HG02970 (cell line): Measurements from ENCODE around the gene MRPL38.

Source experiments
- ATAC-seq: cut with Tn5 transposase; IDR thresholded peaks from one replicate; pipeline ENCODE4 v1.9.1; 2021; ENCODE audit warnings: mild to moderate bottlenecking, moderate library complexity, moderate number of reproducible peaks; ENCODE audit not compliant: unreplicated experiment, low FRiP score

The MRPL38 gene

DNA sequence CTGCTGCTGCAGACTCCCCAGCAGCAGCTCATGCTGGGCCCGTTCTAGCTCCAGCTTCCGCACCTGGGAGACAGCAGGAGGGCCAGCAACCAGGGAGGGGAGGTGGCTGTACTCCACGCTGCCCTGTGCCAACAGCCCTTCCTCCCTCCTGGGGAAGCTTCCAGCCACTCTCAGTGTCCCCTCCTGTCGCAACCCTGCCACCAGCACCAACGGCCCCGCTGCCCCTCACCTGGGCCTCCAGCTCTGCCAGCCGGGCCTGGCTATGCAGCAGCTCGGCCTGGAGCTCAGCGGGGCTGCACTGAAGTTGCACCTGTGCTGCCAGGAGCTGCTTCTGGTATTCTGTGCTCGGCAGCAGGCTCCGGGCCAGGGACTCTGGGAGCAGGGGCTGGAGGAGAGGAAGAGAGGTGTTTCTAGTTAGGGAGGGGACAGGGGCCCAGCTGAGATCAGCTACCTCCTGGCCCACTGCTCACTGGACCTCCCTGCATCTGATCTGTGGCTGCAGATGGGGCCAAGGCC is 15.4 kb upstream of the MRPL38 start:
- no peak for ATAC-seq

DNA sequence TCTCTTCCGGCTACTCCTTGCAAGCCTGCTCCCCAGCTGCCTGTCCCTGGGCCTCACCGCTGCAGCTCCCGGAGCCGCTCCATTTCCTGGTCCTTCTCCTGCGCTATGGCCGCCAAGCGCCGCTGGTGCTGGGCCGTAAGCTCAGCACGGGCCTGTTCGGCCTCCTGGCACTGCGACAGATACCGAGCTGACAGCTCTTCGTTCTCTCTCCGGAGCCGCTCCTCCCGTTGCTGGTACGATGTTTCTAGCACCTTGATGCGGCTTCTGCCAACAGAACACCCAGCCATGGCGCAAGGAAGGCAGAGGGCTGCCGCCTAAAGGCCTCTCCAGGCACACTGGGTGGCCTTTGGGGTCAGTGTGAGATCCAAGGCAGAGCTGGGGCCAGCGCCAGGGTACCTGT is 14.9 kb upstream of the MRPL38 start:
- ATAC-seq: no peak

DNA sequence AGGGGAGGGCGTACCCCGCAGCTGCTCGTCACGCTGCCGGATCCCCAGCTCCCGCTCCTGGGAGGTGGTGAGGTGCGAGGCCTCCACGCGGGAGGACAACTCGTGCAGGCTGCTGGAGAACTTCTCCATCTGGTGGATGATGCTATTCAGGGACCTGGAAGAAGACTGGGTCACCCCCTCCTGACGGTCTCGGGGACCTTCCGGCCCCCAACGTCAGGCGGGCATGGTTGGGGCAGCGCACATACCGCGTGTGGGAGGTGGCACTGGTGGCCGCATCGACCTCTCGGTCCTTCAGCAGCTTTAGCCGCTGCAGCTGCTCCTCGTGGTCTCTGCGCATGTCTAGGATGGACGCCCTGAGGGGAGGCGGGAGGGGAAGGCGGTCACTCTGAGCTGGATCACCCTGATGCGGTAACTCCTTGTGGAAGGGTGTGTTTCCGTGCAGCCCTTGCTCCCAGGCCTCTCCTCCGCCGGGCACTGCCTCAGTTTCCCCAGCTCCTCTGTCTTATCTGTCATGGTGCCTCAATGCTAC is 13.3 kb upstream of the MRPL38 start:
- no peak for ATAC-seq

DNA sequence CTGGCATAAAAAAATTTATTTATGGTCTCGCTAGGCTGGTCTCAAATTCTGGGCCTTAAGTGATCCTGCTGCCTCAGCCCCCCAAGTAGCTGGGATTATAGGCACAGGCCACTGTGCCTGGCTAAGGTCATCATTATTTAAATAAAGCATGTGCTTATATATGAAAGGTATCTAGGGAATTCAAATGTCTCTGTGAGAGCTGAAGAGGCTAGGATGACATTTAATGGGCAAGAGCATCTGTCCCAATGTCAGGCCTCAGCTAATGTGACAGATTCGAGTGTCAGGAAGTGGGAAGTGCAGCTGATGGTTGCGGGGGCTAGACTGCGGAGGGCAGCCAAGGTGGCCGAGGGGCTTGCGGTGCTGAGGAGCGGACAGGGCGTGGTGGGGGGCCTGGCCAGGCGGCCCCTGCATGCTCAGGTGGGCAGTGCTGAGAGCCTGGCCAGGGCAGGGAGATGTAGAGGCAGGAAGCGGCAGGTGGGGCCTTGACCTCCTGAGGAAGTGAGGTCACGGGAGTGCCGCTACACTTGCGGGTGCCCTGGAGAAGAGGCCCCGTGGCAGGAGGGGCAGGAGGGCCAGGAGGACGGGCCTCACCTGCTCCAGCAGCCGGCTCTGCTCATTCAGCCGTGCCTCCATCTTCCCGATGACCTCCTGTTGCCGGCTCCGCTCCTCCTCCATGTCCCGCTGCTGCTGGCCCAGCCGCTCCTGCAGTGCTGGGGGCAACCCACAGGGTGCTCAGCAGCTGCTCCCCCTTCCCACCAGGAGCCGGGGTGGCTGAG is 12.6 kb upstream of the MRPL38 start:
- no peak for ATAC-seq

DNA sequence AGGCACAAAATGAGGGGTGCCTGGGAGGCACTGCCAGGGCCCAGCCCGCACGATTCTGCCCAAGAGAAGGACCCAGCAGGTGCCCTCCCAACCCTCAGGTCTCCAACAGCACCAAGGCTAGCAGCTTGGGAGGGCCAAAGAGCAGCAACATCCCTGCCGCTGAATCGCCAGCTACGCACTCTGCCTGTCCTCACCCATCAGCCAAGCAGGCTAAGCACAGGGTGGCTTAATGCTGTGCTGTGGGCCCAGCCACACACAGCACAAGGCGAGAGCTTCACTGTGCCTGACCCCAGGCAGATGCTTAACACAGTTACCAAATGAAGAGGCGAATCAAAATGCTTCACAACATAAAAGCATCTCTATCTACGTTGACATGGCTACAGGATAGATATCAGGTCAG is 10.6 kb upstream of the MRPL38 start:
- ATAC-seq: no peak

DNA sequence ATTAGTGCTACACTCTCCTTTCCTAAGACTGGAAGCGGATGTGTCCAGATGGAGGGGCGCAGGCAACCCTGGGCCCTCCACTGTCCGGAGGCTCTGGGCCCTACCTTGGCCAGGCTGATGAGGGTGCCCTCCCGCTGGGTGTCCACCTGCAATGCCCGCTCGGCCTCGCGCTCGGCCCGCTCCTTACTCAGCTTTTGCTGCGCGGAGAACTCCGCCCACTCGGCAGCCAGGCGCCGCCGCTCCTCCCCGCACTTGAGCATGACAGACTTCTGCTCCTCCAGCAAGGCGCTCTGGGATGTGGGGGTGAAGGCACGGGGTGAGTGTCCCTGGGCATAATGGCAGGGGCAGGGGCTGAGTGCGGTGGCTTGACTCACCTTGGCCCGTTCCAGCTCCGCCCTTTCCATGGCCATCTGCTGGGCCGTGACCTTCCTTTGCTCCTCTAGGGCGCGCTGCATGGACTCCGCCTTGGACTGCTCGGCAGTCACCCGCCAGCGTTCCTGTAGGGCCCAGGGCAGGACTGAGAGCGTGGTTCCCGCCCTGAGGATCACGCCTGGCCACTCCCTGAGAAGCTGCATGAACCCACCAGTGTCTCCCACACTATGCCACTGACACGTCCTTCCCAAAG is 10.1 kb upstream of the MRPL38 start:
- no peak for ATAC-seq

DNA sequence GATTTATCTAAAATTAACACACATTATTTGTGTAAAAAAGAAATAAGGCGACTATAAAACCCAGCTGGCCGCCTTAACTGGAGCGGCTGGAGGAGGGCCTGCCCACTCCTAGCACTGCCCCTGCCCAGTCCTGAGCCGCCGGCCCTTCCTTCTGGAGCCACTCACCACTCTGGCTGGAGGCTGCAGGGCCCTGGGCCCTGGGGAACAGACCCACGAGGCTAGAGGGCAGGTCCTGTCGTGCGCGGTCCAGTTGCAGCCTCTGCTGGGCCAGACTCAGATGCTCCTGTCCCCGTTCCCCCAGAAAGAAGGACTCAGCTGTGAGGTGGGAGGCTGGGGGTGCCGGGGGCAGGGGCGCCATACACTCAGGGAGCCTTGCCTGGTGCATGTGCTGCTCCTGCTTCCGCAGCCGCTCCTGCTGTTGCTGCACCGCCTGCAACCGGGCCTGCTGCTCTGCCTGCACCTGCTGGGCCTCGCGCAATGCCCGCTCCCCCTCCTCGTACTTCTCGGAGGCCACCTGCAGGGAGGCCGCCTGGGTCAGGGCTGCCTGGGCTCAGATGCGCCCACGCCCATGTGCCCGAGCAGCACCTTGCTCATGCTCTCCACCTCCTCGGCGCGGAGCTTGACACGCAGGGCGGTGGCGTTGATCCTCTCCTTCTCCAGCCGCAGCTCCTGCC is 9.0 kb upstream of the MRPL38 start:
- ATAC-seq: no peak

DNA sequence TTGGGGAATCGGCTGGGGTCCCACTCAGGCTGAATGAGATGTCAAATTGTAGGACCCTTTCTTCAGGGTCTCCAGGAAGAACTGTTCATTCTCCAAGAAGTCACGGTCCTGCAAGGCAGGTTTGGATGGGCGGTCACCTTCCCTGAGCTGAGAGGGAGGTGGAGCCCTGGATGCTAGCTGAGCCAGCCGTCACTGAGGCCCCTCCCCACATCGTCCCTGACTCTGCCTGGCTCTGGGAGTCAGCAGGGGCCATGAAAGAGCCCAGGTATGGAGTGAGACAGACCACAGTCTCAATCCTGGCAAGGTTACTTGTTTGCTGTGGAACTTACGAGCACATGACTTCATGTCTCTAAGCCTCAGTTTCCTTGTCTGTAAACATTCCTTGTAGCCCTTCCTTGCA is 6.0 kb upstream of the MRPL38 start:
- no peak for ATAC-seq

DNA sequence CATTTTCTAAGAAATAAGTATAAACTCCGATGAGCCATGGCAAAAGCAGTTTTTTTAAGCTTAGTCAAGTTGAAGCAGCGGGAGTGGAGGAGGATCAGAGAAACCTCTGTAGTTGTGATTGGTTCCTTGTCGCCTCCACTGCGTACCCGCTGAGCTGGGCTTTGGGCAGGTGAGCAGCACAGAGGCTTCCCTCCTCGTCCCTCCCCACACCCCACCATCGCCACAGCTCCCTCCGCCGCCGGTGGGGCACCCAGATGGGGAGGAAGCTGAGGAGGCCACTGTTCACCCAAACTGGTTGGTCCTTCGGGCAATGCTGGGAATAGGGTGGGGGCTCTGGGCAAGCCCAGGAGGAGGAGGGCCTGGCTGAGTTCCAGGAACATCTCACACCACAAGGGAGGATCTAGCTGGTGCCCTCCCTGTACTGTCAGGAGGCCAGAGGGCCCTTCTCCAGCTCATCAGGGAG is 5.2 kb upstream of the MRPL38 start:
- ATAC-seq: no peak

DNA sequence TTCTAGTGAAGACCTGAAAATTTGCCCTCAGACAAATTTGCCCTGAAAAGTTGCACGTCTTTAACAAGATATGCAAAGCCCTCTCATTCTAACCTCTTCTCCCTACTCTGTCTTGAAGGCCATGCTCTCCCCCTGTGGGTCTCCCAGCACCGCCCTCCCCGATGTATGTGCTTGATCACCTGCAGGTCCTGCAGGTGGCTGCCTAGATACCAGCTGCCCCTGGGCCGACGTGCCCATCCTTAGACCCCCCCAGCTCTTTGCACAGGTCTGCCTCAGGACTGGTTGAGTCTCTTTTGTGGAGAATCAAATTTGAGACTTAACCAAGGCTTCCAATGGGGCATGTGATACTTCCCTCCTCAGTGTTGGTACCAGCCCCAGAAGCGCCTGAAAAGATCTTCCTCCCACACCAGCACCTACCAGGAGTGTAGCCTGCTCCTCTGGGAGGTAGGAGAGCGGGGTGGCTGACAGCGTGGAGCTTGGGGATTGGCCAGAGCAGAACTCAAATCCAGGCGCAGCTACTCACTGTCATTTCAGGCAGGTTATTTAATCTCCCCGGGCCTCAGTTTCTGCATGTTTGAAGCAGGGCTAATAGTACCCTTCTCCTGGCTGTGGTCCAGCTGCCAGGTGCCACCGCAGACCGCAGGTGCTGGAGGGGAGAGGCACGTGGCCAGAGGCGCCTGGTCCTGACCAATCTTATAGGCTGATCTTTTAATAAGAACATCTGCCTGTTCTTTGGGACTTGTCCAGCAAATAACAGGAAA is 4.5 kb upstream of the MRPL38 start:
- no peak for ATAC-seq

DNA sequence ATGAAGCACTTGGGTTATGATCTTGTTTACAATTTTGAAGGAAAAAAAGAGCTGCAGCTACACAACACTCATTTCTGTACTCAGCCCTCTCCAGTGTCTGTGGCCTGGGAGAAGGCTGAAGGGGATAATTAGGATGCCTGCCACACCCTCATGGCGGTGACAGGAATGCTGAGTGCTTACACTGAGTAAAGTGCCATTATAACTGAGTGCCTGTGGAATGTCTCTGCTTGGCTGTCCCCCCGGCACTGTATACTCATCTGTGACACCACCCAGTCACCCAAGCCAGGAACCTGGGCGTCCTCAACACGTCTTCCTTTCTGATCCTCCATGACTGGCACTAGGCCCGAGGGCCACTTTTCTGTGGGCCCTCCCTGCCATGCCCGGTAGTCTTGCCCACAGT is 3.5 kb upstream of the MRPL38 start:
- no peak for ATAC-seq

DNA sequence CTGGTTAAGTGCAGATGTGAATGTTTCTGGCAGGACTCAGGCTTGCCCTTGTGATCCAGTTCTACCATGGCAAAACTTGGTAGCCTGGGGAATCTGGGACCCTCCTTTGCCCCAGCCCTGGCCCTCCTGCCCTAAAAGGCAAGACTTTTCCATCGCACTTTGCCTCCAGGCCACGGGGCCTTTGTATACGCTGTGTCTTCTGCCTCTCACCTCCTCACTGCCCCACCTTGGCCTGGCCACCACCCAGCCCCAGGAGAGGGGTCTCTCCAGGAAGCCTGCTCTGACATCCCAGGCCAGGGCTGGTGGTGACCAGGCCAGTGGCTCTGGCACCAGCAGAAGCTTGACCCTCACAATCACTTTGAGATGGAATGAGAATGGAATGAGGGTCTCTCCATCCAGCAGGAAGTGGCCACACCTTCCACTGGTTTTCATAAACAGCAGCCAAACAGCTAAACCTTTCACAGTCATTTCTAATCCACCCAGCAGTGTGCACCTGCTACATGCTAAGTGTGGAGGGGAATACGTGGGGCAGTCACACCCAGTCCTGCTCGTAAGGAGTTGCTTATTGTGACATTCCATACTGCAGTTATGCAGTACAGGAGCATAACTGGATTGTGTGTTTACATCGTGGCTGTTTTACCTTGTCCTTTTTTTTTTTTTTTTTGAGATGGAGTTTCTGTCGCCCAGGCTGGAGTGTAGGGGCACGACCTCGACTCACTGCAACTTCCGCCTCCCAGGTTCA is 1.6 kb upstream of the MRPL38 start:
- no peak for ATAC-seq

DNA sequence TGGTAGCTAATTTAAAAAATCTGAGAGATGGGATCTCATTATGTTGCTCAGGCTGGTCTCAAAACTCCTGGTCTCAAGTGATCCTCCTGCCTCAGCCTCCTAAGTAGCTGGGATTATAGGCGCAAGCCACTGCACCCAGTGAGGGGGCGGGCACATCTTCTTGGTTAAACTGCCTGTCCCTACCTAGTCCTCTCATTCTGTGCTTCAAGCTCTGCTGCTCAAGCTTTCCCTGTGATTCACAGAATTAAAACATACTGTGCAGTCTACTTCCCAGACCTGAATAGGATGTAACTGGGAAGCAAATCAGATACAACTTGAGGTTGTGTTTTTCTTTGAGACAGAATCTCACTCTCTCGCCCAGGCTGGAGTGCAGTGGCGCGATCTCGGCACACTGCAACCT is 2.3 kb downstream of the MRPL38 start:
- no peak for ATAC-seq

DNA sequence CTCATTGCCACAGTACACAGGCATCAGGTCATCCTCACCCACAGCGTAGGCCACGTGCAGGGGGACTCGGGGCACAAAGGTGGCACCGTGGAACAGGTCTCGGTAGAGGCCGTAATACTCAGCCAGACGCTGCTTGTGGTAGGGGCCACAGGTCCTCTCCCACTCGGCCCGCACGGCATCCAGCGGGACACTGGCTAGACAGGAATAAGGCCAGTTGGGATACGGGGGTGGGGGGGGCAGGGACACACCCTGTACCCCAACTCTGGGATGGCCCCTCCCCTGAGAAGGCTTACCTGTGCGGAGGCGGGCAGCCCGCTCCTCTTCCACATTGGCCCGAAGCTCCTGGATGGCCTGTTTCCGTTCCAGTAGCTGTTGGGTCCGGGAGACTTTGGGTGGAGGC is 3.0 kb downstream of the MRPL38 start:
- no peak for ATAC-seq

DNA sequence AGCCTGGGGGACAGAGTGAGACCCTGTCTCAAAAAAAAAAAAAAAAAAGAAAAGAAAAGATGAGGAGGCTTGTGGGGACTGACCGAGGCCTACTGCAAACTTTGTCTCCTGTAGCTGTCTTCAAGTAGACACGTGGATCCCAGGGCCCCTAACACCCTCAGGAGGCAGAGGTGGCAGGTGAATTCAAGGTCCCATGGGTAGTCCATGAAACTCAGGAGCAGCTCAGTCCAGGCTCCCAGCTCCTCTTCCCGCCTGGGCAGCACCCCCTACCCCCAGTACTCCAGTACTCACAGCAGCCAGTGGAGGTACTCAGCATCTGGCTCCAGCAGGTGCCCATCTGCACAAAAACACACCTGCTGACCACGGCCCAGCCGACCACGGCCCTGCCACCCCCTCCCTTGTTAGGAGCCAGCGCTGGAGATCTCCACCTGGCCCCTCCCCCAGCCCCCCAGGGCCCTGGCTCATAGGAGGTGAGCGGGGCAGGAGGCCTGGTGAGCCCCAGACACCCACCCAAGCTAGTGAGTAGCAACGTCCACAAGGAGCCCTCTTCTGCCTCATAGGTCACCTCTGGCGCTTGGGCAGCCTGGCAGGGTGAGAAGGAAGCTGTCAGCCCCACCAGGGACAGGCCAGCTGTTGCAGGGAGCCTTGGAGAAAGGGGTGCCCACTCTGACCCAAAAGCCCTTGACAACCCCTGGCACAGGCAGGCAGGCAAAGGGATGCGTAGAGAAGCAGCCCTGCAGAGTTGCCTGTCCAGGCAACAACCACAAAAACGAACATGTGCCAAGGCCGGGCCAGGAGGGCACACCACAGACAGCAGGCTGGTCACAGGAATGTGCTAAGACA is 3.8 kb downstream of the MRPL38 start:
- no peak for ATAC-seq

DNA sequence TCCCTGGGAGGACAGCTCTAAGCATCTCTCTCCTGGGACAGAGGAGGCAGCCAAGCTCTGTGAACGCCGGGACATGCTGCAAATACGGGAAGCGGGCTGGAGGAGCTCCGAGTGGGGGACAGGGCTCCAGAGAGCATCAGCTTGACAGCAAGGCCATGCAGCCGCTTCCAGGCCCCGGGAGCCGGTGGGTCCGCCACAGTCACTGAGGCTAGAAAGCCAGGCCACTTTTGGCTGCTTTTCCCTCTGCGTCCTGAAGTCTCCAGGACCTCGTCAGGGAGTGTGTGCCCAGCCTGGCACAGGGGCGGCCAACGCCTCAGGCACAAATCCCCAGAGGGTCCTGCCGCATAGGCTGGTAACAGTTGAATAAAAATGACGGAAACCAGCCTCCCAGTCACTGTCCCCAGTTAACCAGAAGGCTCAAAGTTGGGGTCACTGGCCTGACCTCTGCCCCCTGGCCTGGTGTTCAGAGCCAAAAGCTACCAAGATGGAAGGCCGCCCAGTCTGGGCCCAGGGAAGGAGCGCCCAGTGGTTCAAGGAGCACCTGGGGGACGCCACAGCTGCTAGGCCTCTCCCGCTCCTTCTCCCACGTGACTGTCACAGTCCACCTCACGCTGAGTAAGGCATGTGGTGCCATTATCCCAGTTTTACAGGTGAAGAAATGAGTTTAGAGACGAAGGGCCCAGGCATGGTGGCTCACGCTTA is 4.8 kb downstream of the MRPL38 start:
- no peak for ATAC-seq

DNA sequence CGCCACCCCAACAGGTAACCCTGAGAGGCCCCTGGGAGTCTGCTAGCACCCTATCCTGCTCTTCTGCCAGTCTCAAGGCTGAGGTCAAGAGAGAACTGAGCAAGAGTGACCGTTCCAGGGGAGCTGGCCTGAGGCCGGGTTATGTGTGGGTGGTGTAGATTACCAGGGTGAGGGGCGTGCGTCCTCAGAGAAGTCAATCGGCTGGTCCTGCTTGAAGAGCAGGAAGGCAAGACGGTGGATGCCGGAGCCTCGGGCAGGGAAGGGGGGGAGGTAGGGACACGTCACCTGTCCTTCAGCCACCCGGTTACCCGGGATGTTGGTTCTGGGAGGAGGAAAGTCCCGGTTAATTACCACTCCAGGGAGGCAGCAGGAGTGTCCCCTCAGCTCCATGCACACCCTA is 5.3 kb downstream of the MRPL38 start:
- no peak for ATAC-seq

DNA sequence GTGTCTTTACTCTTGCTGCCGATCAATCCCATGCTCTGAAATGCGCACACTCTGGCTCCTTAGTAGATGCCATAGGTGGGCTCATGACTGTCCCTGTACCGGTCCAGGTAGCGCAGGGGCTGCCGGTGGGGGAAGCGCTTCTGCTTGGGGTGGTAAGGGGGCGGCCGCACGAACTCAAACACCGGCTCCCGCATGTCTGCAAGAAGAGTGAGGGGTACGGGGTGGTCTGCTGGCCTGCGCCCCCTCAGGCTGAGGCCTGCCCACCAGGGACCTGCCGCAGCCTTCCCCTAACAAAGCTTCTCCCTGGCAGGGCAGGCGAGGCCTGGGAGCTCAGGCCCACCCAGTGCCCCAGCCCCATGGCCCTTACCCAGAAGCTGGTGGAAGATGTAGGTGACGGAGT is 5.9 kb downstream of the MRPL38 start:
- ATAC-seq: no peak
